Activated gamma-delta T cell (primary cell): ENCODE results near the gene CERS6.

Experiments used
- DNase-seq: peaks from one replicate; lab custom pipeline; 2025; lab: John Stamatoyannopoulos, UW

The CERS6 gene

GRCh38 chr2:168443818-168444217 is 12.3 kb upstream of the CERS6 start:
- no peak for DNase-seq

- no peak for DNase-seq
Observed at GRCh38 chr2:168445960-168446359, 10.1 kb upstream of the CERS6 start.

DNA sequence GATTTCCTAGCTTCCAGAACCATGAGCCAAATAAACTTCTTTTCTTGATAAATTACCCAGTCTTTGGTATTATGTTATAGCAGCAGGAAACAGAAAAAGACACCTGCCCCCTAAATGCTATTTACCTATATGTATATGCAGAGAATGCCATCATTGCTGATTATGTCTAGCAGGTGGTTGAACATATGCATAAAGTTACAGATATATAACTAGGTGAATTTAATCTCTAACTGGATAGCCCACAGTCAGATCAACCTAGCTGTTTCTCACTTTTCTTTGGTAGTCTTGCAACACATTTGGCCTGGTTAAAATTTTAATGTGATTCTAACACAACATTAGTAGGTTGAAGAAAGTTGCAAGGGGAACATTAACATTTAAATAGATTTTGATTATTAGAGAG is 7.1 kb upstream of the CERS6 start:
- no peak for DNase-seq

DNA sequence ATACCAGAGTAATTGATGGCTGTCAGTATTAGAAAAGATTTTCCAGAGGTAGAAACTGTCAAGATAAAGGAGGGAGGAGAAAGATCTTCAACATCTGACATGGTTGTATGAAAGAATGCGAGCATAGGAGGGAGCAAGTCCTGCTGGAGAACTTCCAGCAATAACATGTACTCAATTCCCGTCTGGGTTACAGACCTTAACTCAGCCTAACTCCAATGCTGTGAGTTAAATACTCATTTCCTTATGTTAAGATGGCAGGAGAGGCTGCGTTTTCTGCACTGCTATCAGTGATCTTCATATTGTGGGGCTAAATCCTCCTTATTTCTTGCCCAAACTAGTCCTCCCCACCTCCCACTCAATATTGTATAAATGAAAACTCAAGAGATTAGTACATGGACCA is 6.7 kb upstream of the CERS6 start:
- DNase-seq = no peak

DNA sequence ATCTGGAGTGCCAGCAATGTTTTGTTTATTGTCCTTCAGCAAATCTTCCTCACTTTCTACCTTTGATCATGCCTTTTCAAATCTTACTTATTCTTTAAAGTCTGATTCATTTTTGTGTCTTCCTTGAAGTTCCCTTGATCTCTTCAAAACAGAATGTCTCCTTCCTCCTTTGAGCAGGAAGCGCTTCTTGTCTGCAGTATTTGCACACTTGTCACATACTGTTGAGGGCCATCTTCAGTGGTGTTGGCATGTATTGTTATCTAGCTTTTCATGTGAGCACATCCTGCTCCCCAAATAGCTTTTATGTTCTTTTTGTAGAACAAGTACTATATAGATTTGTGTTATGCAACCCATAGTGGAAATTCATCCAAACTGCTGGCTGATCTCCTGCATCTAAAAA is 5.9 kb upstream of the CERS6 start:
- no peak for DNase-seq

DNA sequence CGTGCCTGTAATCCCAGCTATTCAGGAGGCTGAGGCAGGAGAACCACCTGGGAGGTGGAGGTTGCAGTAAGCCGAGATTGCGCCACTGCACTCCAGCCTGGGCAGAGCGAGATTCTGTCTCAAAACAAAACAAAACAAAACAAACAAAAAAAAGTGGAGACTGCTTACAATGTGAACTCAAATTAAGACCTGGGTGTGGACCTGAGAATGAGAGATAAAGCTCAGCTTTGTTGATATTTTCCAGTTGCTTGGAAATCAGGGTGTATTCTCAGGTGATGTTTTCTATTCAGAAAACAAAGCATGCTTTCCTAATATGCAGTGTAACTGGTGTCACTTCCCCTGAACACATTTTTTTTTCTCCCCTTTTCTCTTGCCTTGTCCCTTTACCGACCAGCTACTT is 5.3 kb upstream of the CERS6 start:
- no peak for DNase-seq

- no peak for DNase-seq
Observed at GRCh38 chr2:168452781-168453180, 3.3 kb upstream of the CERS6 start.

- DNase-seq = no peak
Observed at GRCh38 chr2:168453404-168453803, 2.7 kb upstream of the CERS6 start.

DNA sequence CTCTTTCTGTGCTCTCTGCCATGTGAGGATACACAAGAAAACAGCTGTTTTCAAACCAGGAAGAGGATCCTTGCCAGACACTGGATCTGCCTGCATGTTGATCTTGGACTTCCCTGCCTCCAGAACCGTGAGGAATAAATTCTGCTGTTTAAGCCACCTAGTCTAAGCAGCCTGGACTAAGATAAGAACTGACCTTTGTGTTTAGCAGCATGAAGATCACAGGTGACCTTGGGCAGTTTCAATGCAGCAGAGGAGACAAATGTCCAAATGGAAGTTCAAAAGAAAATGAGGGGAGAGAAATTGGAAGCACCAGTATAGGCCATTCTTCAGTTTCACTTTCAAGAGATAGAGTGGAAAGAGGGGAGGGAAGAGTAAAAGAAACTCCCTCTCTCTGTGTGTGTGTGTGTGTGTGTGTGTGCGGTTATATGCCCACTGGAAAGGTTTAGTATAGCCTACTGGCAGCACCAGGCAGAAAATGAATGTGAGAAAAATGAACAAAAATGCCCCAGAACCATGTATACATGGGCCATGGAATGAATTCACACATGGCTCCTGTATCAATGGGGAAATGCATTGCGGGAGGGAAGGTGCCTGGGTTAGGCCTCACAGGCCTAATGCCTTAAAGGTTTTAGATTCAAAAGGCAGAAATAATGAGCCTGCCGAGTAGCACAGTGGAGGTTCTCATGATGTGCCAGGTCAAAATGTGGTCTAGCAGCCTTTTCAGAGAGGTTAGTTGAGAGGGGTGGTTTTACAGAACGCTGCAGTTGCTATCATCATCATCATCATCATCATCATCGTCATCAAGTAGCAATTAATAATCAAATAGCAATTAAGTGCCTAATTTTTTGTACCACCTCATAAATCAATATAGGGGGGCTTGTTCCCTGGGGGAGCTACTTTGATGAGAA is 1.1 kb upstream of the CERS6 start:
- DNase-seq = no peak

- peak; percentile 20 for DNase-seq
Observed at GRCh38 chr2:168456521-168457189, 583 bp downstream of the CERS6 start.

GRCh38 chr2:168457190-168457895 is 1.3 kb downstream of the CERS6 start:
- DNase-seq = no peak

DNA sequence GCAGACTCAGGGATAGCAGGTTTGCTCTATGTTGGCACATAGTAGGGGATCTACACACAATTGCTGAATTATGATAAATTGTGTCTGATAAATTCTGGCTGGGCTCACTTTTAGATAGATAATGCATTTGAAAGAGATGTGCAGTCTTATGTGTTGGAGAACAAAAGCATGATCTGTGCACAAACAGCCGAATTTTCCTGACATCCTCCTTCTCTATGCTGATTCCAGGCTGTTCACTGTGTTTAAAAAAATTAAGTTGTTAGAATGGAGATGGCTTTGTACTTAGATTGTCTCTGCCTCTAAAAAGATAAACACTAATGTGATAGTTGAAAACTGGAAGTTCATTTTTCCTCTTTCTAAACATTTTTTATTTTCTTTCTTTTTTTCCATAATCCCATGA is 2.1 kb downstream of the CERS6 start:
- DNase-seq = no peak

GRCh38 chr2:168459256-168459655 is 3.2 kb downstream of the CERS6 start:
- no peak for DNase-seq

DNA sequence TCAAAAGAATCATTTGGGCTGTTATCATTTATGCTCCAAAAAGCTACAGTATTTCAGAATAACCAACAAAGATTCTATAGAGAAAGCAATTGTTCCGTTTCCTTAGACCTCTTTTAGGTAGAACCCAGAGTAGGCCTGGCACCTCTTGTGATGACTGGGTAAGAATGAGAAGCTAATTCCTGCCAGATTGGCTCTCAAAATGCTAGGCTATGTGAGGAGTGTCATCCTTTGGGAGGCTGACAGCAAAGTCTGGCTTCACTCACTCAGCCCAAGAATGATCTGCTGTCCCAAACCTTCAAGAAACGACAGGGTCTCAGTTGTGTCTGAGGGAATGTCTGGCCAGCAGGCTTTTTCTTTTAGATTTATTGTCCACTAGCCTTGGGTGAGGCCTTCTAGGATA is 4.5 kb downstream of the CERS6 start:
- DNase-seq = no peak

DNA sequence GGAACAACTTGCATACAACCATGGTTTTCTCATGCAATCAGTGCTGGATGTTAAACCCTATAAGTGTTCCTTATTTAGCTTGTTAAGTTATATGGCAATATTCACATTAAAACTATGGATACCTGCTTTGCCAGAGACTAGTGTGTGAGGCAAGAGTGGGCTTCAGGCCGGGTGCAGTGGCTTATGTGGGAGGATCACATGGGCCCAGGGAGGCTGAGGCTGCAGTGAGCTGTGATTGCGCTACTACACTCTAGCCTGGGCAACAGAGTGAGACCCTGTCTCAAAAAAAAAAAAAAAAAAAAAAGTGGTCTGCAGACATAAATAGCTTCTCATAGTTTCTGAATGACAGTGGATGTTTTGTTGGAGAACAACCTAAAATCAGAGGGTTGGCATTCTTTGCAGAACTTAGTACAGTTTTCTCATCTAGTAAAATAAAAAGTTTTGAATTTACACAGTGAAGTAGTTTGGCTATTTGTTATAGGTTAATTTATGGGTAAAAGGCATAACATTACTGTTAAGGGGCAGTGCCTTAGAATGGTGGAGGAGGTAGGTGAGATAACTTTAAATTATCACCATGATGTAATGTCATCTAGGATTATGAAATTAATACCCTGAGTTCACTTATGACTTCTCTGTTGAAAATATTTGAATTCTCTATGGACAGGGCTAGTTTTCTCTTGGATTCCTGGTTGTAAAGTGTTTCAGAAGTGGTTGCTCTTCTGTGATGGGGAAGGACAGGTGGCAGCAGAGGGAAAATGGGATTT is 5.3 kb downstream of the CERS6 start:
- DNase-seq = no peak

- no peak for DNase-seq
Observed at GRCh38 chr2:168461942-168462331, 5.9 kb downstream of the CERS6 start.

- no peak for DNase-seq
Observed at GRCh38 chr2:168462543-168463045, 6.5 kb downstream of the CERS6 start.

GRCh38 chr2:168465594-168465993 is 9.5 kb downstream of the CERS6 start:
- no peak for DNase-seq

- DNase-seq = no peak
Observed at GRCh38 chr2:168466190-168466737, 10.2 kb downstream of the CERS6 start.

DNA sequence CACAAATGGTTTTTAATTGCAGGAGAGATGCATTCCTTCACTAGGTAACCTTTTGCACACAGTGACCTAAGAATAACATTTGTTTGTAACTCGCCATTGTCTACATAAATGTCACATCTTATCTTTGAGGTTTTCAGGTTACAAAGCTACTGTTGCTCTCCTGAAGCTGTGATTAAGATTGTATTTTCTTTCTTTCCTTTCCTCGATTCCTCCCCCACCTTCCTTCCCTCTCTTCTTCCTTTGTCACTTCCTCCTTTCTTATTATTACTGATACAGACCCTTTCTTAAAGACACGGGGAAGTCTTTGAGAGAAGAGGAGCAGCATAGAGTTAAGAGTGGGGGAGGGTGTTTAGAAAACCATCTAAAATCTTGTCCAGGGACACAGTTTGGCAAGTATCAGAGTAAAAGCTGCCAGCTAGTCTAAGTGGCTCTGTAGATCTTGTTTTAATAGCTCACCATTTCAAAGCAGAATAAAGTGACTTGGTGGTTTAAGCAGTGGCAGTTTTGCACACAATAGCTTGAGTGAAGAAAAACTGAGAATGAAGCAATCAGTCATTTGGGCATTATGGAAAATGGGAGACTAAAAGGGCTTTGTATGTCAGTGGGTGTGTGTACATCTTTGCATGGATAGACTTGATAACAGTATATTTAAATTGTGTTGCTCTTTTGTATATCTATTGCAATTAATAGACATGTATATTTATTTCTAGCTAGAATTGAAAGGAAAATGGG is 10.9 kb downstream of the CERS6 start:
- DNase-seq = no peak

GRCh38 chr2:168467729-168468128 is 11.7 kb downstream of the CERS6 start:
- DNase-seq = no peak
